HG02938 (cell line): Measurements from ENCODE around the gene KBTBD4.

Experiments
- ATAC-seq: cut with Tn5 transposase; IDR thresholded peaks from one replicate; pipeline ENCODE4 v1.9.1; 2021; ENCODE audit warnings: mild to moderate bottlenecking, moderate library complexity; ENCODE audit not compliant: unreplicated experiment

Gene KBTBD4

GRCh38 chr11:47591764-47592163 lies 13.0 kb upstream of the KBTBD4 start:
- no peak for ATAC-seq

GRCh38 chr11:47589977-47590861 lies 11.4 kb upstream of the KBTBD4 start:
- no peak for ATAC-seq

GRCh38 chr11:47589584-47589976 lies 10.8 kb upstream of the KBTBD4 start:
- ATAC-seq: no peak

GRCh38 chr11:47589118-47589517 lies 10.3 kb upstream of the KBTBD4 start:
- no peak for ATAC-seq

- ATAC-seq: no peak
Measured at GRCh38 chr11:47587723-47588326, 9.1 kb upstream of the KBTBD4 start.

GRCh38 chr11:47587039-47587716 lies 8.4 kb upstream of the KBTBD4 start:
- ATAC-seq: no peak

GRCh38 chr11:47586098-47586855 lies 7.5 kb upstream of the KBTBD4 start, which contains the start of gene FAM180B:
TSS of gene FAM180B (plus strand) at chr11:47586678. CDS start at chr11:47586769, 91 bp downstream.
- ATAC-seq: no peak

- no peak for ATAC-seq
Measured at GRCh38 chr11:47583844-47584243, 5.1 kb upstream of the KBTBD4 start.

- ATAC-seq: no peak
Measured at GRCh38 chr11:47577460-47578041, 1.2 kb downstream of the KBTBD4 start.

- ATAC-seq: no peak
Measured at GRCh38 chr11:47573321-47573720, 5.4 kb downstream of the KBTBD4 start.

GRCh38 chr11:47572715-47573255 lies 6.0 kb downstream of the KBTBD4 start:
- ATAC-seq: no peak

- ATAC-seq: no peak
Measured at GRCh38 chr11:47571895-47572294, 6.9 kb downstream of the KBTBD4 start.

GRCh38 chr11:47571357-47571729 lies 7.4 kb downstream of the KBTBD4 start:
- ATAC-seq: no peak

GRCh38 chr11:47570651-47571356 lies 8.0 kb downstream of the KBTBD4 start:
- ATAC-seq: no peak

- ATAC-seq: no peak
Measured at GRCh38 chr11:47569646-47570045, 9.1 kb downstream of the KBTBD4 start.

GRCh38 chr11:47566149-47566698 lies 12.5 kb downstream of the KBTBD4 start:
- no peak for ATAC-seq

GRCh38 chr11:47565340-47566148 lies 13.2 kb downstream of the KBTBD4 start, which contains the start of gene PTPMT1:
TSS of gene PTPMT1 (plus strand) at chr11:47565599. CDS start at chr11:47565623, 24 bp downstream.
- peak; percentile 45 for ATAC-seq

GRCh38 chr11:47564933-47565339 lies 13.8 kb downstream of the KBTBD4 start:
- no peak for ATAC-seq
